SH-SY5Y (cell line): ENCODE data around the gene ARMC9.

ENCODE experiments used
- GATA2 ChIP-seq: IDR thresholded peaks from 2 replicates; pipeline ENCODE4 v1.6.1; 2011; ENCODE audit warnings: mild to moderate bottlenecking, low read depth, low read length
- GATA3 ChIP-seq: IDR thresholded peaks from 2 replicates; pipeline ENCODE4 v1.6.1; 2011; ENCODE audit warnings: low read depth, mild to moderate bottlenecking, low read length, moderate library complexity

GRCh38 chr2:231410293-231411004 is 212.0 kb downstream of the ARMC9 start:
- no peak for TF ChIP-seq GATA2
- no peak for TF ChIP-seq GATA3
